Stimulated activated naive CD8-positive, alpha-beta T cell treated with anti-CD3 and anti-CD28 coated beads, Interleukin-15, Interleukin-2, amounts not matched to agents 100 ng/mL and 50 ng/mL, for 24 hours (primary cell): ENCODE measurements around the gene C2CD4D.

Source experiments
- H3K27ac Mint-ChIP-seq: one replicate; pipeline ENCODE4 v1.8.0; 2021; ENCODE audit warnings: mild to moderate bottlenecking, mixed read lengths
- H3K27me3 Mint-ChIP-seq: one replicate; pipeline ENCODE4 v1.8.0; 2021; ENCODE audit warnings: mixed read lengths
- H3K36me3 Mint-ChIP-seq: one replicate; pipeline ENCODE4 v1.8.0; 2021; ENCODE audit warnings: low read depth, mixed read lengths
- H3K4me1 Mint-ChIP-seq: one replicate; pipeline ENCODE4 v1.8.0; 2021; ENCODE audit warnings: low read depth, mixed read lengths
- H3K4me3 Mint-ChIP-seq: one replicate; pipeline ENCODE4 v1.8.0; 2021; ENCODE audit warnings: mild to moderate bottlenecking, mixed read lengths
- H3K9me3 Mint-ChIP-seq: one replicate; pipeline ENCODE4 v1.8.0; 2021; ENCODE audit warnings: mixed read lengths

C2CD4D gene

GRCh38 chr1:151849871-151850270, 10.3 kb upstream of the C2CD4D start:
- Mint-ChIP-seq H3K36me3 (peaks cover 26% of the 10 kb centered on the region), H3K4me1 (peaks cover 28% of the 10 kb centered on the region), H3K27ac (no peak overlapping the region), H3K4me3 (no peak overlapping the region), H3K9me3 (no peaks in the 10 kb centered on the region), H3K27me3 (no peaks in the 10 kb centered on the region)

GRCh38 chr1:151849126-151849525, 9.5 kb upstream of the C2CD4D start:
- H3K4me3 Mint-ChIP-seq = no peak overlapping the region
- H3K27me3 Mint-ChIP-seq = no peaks in the 10 kb centered on the region
- H3K4me1 Mint-ChIP-seq = peaks cover 28% of the 10 kb centered on the region
- H3K36me3 Mint-ChIP-seq = peaks cover 34% of the 10 kb centered on the region
- no peaks in the 10 kb centered on the region for H3K9me3 Mint-ChIP-seq
- H3K27ac Mint-ChIP-seq = peak overlapping the region; percentile 15

GRCh38 chr1:151847867-151848596, 8.4 kb upstream of the C2CD4D start:
- no peak overlapping the region for H3K4me3 Mint-ChIP-seq
- H3K4me1 Mint-ChIP-seq = peaks cover 28% of the 10 kb centered on the region
- no peaks in the 10 kb centered on the region for H3K27me3 Mint-ChIP-seq
- no peaks in the 10 kb centered on the region for H3K9me3 Mint-ChIP-seq
- peaks cover 41% of the 10 kb centered on the region for H3K36me3 Mint-ChIP-seq
- no peak overlapping the region for H3K27ac Mint-ChIP-seq

DNA sequence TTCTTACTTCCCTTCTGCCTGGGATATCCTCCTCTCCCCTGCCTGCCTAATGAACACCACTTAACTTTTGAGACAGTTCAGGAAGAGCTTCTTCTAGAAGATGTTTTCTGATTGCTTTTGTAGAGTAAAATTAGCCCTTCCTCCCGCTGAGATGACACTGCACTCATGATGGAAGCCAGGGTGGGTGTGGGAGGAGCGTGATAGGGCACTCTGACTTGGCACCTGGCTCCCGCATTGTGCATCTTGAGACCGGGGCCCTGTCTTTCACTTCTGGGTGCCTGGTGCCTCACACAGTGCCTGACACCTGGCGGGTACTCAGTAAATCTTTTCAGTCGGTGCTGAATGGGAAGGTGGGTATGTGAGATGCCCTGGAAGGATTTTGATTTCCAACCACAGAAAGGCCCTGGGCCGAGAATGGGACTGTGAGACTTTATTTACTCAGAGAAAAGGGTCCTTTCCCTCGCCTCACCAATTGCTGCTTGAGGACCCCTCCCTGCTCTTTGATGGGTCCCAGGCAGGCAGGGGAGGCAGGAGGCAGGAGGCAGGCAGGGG, 7.1 kb upstream of the C2CD4D start:
- H3K36me3 Mint-ChIP-seq = peaks cover 46% of the 10 kb centered on the region
- H3K4me3 Mint-ChIP-seq = no peak overlapping the region
- H3K9me3 Mint-ChIP-seq = no peaks in the 10 kb centered on the region
- peak overlapping the region; percentile 49 for H3K27ac Mint-ChIP-seq
- peaks cover 28% of the 10 kb centered on the region for H3K4me1 Mint-ChIP-seq
- no peaks in the 10 kb centered on the region for H3K27me3 Mint-ChIP-seq

DNA sequence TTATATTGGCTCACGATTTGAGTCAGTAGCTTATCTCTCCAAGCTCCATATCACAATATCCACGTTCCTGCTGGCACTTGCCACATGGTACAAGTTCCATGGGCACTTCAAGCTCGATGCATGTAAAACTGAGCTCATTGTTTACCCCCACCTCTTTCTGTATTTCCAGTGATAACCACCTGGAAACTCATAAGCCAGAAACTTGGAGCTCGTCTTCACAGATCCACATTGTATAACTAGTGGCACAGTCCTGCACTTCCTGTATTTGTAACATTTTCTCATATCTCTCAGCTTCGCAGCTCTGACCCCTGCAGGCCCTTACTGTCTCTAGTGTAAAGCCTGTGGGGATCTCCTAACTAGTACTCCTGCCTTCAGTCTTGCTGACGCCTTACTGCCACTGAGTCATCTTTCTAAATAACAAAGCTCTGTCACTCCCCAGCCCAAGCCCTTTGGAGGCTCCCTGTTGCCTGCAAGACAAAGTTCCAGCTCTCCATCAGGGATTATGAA, 6.5 kb upstream of the C2CD4D start:
- Mint-ChIP-seq H3K27ac (peak overlapping the region; percentile 49), H3K27me3 (no peaks in the 10 kb centered on the region), H3K4me3 (no peak overlapping the region), H3K9me3 (no peaks in the 10 kb centered on the region), H3K4me1 (peaks cover 28% of the 10 kb centered on the region), H3K36me3 (peaks cover 48% of the 10 kb centered on the region)

GRCh38 chr1:151843398-151843797, 3.8 kb upstream of the C2CD4D start:
- Mint-ChIP-seq H3K9me3 (no peaks in the 10 kb centered on the region), H3K4me1 (peaks cover 38% of the 10 kb centered on the region), H3K27me3 (no peaks in the 10 kb centered on the region), H3K36me3 (peaks cover 37% of the 10 kb centered on the region), H3K27ac (no peak overlapping the region), H3K4me3 (no peak overlapping the region)

DNA sequence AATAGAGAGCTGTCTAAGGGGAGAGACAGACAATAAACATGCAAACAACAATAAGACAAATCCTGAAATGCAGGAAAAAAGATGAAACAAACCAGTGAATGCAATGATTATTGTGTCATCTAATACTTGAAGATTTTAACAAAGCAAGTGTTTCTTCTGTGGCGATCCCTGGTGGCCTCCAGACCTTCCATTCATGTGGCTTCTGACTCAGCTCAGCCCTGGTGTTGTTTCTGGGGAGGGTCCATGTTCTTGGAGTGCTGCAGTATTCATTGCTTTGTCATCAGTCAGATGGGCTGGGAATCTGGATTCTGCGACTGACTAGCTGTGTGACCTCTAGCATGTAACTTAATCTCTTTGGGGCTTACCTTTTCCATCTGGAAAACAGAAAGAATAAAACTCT, 1.5 kb upstream of the C2CD4D start:
- Mint-ChIP-seq H3K9me3 (no peaks in the 10 kb centered on the region), H3K4me1 (peaks cover 42% of the 10 kb centered on the region), H3K27ac (no peak overlapping the region), H3K36me3 (peaks cover 30% of the 10 kb centered on the region), H3K27me3 (no peaks in the 10 kb centered on the region), H3K4me3 (no peak overlapping the region)

DNA sequence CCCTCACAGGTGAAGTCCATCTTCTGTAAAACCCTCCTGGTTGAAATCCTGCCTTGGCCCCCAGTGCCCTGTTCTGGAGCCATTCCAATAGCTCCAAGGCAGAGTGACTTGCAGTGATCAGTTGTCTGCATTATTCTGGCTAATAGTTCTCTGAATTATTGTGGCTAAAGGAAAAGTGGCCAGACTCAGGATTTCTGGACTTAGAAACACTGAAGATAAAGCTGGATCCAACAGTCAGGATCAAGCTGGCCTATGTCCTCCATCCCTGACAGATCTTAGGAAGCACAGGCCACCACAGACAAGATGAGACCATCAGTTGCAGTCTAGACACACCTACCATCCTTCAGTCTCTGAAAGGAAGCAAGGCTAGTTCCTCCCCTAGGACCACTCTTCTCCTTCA, 801 bp upstream of the C2CD4D start:
- H3K4me3 Mint-ChIP-seq = peak overlapping the region; percentile 85
- H3K4me1 Mint-ChIP-seq = peaks cover 43% of the 10 kb centered on the region

DNA sequence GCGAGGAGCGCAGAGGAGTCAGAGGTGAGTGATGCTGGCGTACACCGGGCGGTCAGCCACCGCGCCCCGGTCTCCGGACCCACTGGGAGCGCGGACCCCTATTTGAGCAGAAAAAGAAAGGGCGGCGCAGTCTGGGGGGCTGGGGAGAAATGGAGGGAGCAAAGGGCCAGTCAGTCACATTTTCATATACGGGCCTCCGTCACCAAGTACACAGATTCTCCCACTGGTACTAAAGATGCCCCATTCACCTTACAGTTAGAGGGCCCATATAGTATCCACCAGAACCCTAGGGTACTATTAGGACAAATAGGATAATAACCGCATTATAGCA, 573 bp downstream of the C2CD4D start:
- Mint-ChIP-seq H3K4me1 (peaks cover 57% of the 10 kb centered on the region), H3K27ac (peak overlapping the region; percentile 82)

More for the DNA sequence above, 801 bp upstream of the C2CD4D start:
- peaks cover 27% of the 10 kb centered on the region for H3K36me3 Mint-ChIP-seq
- no peaks in the 10 kb centered on the region for H3K9me3 Mint-ChIP-seq
- peak overlapping the region; percentile 82 for H3K27ac Mint-ChIP-seq
- no peaks in the 10 kb centered on the region for H3K27me3 Mint-ChIP-seq

GRCh38 chr1:151838222-151839081, 1.2 kb downstream of the C2CD4D start:
- peak overlapping the region; percentile 82 for H3K27ac Mint-ChIP-seq
- peaks cover 11% of the 10 kb centered on the region for H3K36me3 Mint-ChIP-seq
- H3K27me3 Mint-ChIP-seq = no peaks in the 10 kb centered on the region
- peaks cover 63% of the 10 kb centered on the region for H3K4me1 Mint-ChIP-seq
- peak overlapping the region; percentile 85 for H3K4me3 Mint-ChIP-seq
- no peaks in the 10 kb centered on the region for H3K9me3 Mint-ChIP-seq

More for the DNA sequence above, 573 bp downstream of the C2CD4D start:
- Mint-ChIP-seq H3K4me3 (peak overlapping the region; percentile 85), H3K9me3 (no peaks in the 10 kb centered on the region), H3K36me3 (peaks cover 14% of the 10 kb centered on the region), H3K27me3 (no peaks in the 10 kb centered on the region)

DNA sequence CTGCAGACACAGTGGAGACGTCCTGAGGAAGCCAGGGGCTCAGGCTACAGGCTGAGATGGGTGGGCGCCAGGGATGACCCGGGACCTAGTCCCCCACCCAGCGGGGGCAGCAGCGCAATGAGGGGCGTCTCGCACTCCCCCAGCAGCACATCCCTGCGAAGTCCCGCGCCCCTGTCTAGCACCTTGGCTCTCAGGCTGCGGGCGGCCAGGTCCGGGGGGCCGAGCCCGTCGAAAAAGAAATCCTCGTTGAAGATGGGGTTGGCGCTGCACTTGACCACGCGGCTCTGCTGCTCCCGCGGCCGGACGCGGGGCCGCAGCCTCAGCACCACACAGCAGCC, 1.8 kb downstream of the C2CD4D start:
- peaks cover 68% of the 10 kb centered on the region for H3K4me1 Mint-ChIP-seq
- no peaks in the 10 kb centered on the region for H3K9me3 Mint-ChIP-seq
- H3K27me3 Mint-ChIP-seq = no peaks in the 10 kb centered on the region
- H3K4me3 Mint-ChIP-seq = peak overlapping the region; percentile 88
- peak overlapping the region; percentile 90 for H3K27ac Mint-ChIP-seq
- H3K36me3 Mint-ChIP-seq = peaks cover 5% of the 10 kb centered on the region

- Mint-ChIP-seq H3K27me3 (no peaks in the 10 kb centered on the region), H3K9me3 (no peaks in the 10 kb centered on the region), H3K36me3 (peaks cover 3% of the 10 kb centered on the region), H3K4me3 (peak overlapping the region; percentile 88), H3K27ac (peak overlapping the region; percentile 90), H3K4me1 (peaks cover 73% of the 10 kb centered on the region)
These were observed 2.4 kb downstream of the C2CD4D start for GRCh38 chr1:151837197-151837596.

GRCh38 chr1:151835596-151835995, 4.0 kb downstream of the C2CD4D start:
- peaks cover 80% of the 10 kb centered on the region for H3K4me1 Mint-ChIP-seq
- no peaks in the 10 kb centered on the region for H3K9me3 Mint-ChIP-seq
- no peak overlapping the region for H3K4me3 Mint-ChIP-seq
- H3K27ac Mint-ChIP-seq = no peak overlapping the region
- no peaks in the 10 kb centered on the region for H3K36me3 Mint-ChIP-seq
- no peaks in the 10 kb centered on the region for H3K27me3 Mint-ChIP-seq

GRCh38 chr1:151834239-151834638, 5.4 kb downstream of the C2CD4D start:
- Mint-ChIP-seq H3K27ac (no peak overlapping the region), H3K9me3 (no peaks in the 10 kb centered on the region), H3K27me3 (no peaks in the 10 kb centered on the region), H3K36me3 (no peaks in the 10 kb centered on the region), H3K4me1 (peaks cover 81% of the 10 kb centered on the region), H3K4me3 (no peak overlapping the region)
